Activated naive CD4-positive, alpha-beta T cell treated with Interleukin-2 at 50 U/mL for 16 hours (primary cell): ENCODE results near the gene DHRS12.

ENCODE experiments used
- DNase-seq: peaks from one replicate; pipeline ENCODE4 v3.0.0-alpha.2; 2020

The DHRS12 gene

DNA sequence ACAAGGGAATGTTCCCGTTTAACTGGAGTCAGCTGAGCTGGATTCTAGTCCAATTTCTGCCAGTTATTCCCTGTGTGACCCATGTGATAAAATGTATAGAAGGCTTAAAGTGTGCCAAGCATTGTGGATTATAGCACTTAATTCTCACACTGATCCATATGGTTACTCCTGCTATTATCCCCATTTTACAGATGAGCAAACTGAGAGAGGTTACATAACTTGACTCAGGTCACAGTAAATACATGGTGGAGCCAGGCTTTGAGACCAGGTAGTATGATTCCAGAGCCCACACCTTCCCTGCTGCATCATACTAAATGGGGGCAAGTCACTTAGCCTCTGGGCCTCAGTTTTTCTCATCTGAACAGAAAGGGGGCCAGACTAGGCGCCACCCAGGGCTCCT lies 2.0 kb upstream of the DHRS12 start:
- no peak for DNase-seq

DNA sequence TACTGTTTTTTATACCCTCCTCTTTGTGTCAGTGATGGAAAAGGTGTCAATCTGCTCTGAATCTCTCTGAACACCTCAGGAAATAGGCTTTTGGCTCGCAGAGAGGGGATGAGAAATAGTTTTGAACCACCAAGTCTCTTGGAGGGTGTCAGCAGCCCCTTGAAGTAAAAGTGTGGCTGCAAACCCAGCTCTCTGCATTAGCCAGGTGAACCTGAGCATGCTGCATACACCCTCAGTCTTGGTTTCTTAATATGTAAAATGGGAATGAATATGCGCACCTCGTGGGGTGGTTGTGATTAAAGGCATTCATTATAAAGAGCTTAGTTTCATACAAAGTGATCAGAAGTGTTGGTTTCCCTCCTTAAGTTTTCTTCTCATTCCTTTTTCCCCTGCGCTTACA lies 1.4 kb upstream of the DHRS12 start:
- DNase-seq: no peak

DNA sequence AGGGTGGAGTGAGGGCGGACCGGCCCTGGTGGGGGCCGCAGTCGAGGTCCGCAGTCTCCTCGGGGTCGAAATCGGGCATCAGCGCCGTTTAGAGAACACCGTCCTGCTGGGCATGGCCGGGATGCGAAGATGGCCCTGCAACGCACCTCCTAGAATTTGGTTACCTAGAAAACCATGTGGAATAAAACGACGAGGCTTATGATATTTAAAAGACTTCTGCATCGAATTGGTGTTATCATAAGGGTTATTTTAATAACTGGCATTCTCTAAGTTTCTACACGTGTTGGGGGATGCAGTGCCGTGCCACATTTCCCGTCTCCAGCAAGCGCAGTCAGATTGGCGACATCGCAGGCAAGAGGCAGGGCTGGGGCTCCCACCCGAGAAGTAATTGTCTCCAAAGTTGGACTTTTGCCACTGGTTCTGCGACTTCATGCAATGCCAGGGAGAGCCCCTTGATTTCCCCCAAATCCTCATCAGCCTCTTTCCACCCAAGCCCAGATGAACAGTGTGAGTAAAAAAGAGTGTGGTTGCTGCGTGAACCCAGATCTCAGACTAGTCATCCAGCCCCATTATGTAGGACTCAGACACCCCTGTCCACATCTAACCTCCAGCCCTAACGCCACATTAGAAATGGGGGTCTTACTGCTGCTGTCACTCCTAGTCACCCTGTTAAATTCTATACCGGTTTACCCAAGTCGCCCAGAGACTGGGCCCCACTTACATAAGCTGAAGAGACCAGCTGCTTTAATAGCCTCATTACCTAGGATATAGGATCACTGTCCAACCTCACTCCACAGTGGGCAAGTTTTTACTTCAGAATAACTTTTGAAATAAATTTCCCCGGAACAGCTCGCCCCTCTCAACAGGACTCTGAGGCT lies 571 bp upstream of the DHRS12 start:
- DNase-seq: peak; percentile 53

DNA sequence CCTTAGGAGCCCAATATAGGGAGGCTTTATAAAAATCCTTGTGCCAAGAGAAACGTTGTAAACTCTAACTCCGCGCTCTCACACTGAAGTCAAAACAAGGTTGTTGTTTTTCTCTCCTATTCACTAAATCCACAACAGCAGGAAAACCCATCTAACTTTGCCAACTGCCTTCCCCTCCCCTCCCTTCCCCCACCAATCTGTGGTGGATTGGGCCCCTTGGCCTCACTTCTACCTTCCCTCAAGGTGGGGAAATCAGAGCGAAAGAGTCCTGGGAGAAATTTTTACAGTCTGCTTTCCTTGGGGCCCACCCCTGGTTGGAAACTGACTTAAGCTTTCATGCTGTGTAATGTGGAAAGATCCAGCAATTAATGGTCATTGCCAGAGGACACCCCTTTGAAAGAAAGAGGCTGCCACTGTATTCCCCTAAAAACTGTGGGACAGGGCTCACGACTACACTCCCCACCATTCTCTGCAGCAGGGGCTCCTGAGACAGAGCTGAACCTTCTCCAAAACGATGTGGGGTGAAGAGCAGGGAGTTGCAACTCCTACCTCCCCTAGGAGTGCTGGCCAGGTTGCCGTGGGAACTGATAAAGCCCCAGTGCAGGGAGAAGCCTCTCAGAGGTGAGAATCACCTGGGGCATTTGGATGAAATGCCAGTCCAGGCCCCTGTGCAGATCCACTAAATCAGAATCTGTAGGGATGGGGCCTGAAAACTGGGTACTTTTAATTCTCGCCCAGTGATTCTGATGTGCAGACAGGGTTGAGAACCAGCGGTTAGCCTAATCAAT lies 1.1 kb downstream of the DHRS12 start:
- DNase-seq: no peak

GRCh38 chr13:51801631-51802099 lies 2.3 kb downstream of the DHRS12 start:
- DNase-seq: no peak

DNA sequence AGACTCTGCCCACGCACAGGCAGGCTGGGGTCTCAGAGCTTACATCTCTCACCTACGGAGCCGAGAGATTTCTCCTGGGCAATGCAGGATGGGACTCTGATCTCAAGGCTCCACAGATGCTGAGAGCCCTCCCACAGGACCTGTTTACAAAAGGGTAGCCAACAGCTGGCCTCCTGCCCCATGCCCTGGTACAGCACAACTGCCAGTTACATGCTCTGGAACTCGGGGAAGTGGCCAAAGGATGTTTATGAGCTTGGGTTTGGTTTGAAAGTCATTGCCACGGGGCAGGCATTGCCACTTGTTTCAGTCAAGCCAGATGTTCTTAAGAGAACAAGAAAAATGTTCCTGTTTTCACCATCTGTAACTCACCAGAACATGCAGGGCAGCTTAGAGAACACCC lies 3.5 kb downstream of the DHRS12 start:
- DNase-seq: no peak

GRCh38 chr13:51799261-51799660 lies 4.7 kb downstream of the DHRS12 start:
- DNase-seq: no peak

- DNase-seq: peak; percentile 59
Observed at GRCh38 chr13:51797664-51798488, 6.1 kb downstream of the DHRS12 start.

- DNase-seq: no peak
Observed at GRCh38 chr13:51796546-51796945, 7.4 kb downstream of the DHRS12 start.

DNA sequence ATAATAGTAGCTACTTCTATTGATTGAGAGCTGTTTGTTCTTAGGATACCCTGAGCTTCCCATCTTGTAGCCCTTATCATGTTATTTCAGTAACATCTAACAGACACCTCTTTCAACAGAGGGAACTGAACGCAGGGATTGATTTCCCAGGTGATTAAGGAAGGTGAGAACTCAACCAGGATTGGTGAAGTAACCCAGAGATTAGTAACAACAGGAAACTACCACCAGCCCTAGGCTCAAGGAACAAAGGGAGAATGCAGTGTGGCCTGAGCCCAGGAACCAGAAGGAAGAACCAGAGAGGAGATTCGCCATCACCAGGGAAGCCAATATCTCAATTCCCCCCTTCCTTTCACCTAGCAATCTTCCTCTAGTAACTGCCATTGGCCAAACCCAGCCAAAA lies 8.5 kb downstream of the DHRS12 start:
- no peak for DNase-seq

GRCh38 chr13:51794964-51795363 lies 9.0 kb downstream of the DHRS12 start:
- no peak for DNase-seq

- peak; percentile 56 for DNase-seq
Observed at GRCh38 chr13:51793570-51794271, 10.2 kb downstream of the DHRS12 start.

DNA sequence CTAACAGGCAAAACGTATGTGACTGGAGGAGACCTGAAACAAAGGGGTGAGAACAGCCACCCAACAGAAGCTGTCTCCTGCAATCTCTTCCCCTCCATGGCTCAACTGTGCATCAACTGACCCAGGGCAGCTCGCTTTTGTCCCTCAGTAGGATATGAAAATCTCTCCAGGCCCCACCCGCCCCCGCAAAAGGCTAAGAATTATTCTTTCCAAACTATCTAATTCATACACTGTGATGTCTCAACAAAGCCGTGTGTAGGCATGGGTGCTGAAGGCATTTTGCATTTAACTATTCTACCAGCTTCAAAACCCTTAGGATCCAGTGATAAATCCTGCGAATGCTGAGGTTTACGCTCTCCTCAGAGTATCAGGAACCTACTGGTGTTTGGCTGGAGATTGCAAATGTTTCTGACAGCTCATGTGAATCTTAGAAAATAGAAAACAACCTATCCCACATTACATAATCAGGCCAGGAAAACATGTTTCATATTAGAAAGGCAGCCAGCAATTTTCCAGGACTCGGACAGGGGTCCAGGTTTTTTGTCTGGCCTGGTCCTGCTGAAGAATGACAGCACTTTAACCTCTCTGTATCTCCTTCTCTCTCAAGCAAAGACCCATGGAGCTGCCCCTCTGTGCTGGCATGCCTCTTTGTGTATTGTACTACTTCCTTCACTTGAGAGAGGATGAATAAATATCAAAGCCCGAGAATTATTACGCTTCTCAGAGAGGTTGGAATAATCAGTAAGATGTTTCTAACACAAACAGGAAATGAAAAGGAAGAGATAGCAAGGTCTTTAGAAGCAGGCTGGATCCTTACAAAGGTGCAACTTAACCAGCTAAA lies 17.3 kb downstream of the DHRS12 start:
- no peak for DNase-seq

DNA sequence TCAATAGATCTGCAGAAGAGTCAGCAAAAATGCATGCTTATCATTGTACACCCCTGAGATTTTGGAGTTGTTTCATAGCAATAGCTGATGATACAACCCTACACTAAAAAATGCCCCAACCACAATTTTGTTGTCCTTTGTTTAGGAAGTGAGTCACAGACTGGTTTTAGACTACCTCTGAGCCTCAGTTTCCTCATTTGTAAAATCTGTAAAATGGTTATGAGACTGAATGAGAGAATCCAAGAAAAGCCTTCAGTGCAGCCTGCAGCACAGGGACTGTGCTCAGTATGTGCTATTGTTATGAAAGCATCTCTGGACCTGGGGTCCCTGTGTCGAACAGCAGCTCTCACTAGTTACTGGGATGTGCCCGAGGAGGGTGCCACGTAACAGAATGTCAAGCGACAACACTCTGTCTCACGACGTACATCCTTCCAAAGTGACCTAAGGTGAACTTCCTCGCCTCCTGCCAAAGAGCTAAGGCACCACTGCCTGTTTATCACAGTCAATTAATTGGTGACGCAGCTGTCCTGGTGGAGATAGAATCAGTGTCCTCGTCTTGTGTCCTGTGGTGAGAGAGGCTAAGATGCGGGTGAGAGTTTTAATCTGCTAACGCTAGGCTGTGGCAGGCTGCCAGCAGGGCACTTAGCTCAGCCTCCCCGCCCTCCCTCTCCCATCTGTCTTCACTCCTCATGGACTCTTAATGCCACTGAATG lies 18.1 kb downstream of the DHRS12 start:
- no peak for DNase-seq

- no peak for DNase-seq
Observed at GRCh38 chr13:51784097-51784496, 19.9 kb downstream of the DHRS12 start.

GRCh38 chr13:51783428-51784094 lies 20.4 kb downstream of the DHRS12 start:
- DNase-seq: no peak

DNA sequence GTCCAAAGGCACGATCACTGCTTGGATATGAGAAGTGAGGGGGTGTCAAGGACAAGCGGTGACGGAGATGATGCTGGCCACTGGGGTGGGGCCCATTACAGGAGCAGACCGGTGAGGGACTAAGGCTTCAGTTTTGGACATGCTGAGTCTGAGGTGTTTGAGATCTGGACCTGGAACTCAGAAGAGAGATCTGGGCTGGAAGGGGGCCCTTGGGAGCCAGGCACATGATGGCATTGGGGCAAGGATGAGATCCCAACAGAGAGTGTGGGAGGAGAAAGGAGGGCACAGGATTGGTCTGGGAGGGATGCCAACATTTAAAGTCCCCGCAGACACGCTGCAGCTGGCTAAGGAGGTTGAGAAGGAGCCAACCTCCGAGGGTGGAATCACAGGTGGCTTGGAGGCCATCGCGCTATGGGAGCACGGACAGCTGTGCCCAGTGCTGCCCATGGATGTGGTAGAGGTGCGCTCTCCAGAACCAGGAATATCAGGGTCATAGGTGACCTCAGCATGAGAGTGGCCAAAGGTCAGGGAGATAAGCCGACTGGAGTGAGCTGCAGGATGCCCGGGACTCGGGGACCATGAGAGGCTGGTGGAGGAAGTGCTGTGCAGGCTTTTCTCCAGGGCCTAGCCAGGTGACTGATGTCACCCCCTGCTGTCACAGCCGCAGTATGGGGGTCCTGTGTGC lies 21.8 kb downstream of the DHRS12 start:
- DNase-seq: no peak

DNA sequence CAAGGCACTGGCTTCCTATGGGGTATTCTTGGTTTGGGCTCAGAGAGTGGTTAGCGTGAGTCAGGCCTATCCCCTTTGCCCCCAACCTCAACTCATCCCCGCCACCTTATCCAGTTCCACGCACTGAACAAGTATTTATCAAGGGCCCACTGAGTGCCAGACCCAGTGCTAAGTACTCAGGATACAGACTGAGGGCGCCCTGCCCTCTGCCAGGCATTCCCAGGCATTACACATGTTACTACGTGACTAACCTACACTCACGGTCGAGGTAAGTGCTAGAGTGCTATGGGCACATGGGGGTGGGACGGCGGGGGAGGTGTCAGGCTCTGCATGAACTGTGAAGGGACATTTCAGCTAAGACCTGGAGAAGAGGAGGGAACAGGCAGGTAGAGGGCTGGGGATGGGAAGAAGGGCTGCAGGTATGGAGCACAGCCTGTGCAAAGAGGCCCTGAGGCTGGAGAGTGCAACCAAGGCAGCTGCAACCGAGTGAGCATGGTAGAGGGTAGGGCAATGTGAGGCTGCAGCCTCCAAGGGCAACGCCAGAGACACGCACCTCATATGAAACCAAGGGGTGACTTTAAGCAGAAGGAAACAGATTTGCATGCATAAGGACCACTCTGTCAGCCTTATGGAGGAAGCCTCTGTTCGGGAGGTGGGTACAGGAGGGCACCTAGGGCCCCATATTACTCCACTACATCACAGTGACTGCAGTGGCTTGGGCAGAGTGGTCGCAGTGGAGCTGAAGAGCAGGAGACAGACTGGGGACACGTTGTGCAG lies 22.5 kb downstream of the DHRS12 start:
- DNase-seq: no peak

DNA sequence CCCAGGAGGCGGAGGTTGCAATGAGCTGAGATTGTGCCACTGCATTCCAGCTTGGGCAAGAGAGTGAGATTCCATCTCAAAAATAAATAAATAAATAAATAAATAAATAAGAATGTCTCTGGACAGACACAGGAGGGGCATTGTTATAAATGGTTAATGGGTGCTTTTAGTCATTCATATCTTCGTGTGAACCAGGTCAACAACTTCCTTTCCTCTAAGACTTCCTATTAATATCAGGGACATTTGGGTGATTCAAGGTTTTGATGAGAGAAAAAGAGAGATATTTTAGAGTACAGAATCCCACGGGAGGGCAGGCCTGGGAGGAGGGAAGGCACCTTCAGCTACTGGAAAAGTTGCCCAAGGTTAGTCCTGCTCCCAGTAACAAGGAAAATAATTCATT lies 23.9 kb downstream of the DHRS12 start:
- no peak for DNase-seq
